Activated T-cell treated with anti-CD3 and anti-CD28 coated beads for 4 hours (primary cell): ENCODE results near the gene SURF4.
"Not testable (repeated sequence)": the region's sequence is repeated elsewhere in the genome, so short reads cannot be mapped to it uniquely, and the experiment has no call there.

Experiments used
- DNase-seq: peaks from one replicate; pipeline ENCODE4 v3.0.0-alpha.2; 2020

The SURF4 gene

DNA sequence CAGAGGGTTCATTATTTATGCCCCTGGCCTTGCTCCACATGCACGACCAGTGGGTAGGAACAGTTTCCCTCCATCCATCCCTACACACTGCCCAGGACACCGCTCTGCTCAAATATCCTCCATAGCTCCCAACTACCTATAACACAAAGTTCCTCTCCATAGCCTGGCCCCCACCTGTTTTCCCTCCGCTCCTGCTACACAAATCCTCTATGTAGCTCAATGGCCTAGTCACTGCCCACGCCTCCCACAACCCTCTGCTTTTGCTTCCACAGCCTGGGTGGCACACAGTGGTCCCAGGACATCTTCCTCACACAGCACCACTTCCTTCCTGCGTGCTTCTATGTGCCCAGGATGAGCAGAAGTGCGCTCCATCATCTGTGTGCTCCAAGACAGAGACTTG lies 21.5 kb upstream of the SURF4 start:
- no peak for DNase-seq

GRCh38 chr9:133396952-133397351 lies 21.1 kb upstream of the SURF4 start:
- DNase-seq = no peak

DNA sequence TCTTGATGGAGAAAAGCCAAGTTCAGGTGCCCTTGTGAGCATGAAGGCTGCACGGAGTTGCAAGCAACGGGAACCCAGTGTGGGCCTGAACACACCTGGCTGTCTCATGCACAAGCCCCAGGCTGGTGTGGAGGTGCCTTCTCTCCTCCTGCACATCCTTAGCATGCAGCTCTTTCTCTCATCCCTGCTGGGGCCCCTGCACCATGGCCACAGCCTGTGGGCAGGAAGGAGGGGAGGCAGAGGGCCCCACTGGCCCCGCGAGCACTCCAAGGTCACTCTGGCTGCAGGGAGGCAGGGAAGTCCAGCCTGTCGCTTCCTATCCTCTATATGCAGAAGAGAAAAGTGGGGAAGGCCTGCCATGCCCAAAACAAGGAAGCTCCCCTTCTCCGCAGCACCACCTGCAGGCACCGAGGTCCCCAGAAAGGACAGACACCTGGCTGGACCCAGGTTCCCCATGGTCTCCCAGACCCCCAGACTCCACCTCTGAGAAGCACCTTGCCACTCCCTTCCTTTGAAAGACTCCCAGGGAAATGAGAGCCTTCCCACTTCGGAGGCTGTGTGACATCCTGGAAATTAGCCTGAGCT lies 18.9 kb upstream of the SURF4 start:
- DNase-seq = no peak

DNA sequence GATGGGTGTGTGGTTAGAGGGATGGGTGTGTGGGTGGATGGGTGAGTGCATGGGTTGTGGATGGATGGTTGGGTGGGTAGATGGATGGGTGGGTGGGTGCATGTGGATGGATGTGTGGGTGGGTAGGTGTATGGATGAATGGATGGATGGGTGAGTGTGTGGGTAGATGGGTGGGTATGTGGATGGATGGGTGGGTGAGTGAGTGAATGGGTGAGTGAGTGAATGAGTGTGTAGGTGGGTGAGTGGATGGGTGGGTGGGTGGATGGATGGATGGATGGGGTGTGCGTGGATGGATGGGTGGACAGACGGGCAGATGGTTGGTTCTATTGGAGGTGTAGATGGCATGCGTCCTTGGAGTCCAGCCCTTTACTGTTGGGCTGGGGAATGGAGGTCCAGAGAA lies 17.5 kb upstream of the SURF4 start:
- DNase-seq = no peak

GRCh38 chr9:133392308-133392707 lies 16.4 kb upstream of the SURF4 start:
- DNase-seq = not testable (repeated sequence)

GRCh38 chr9:133391449-133391848 lies 15.6 kb upstream of the SURF4 start:
- not testable (repeated sequence) for DNase-seq

GRCh38 chr9:133390713-133391112 lies 14.9 kb upstream of the SURF4 start:
- no peak for DNase-seq

GRCh38 chr9:133389562-133389961 lies 13.7 kb upstream of the SURF4 start:
- no peak for DNase-seq

DNA sequence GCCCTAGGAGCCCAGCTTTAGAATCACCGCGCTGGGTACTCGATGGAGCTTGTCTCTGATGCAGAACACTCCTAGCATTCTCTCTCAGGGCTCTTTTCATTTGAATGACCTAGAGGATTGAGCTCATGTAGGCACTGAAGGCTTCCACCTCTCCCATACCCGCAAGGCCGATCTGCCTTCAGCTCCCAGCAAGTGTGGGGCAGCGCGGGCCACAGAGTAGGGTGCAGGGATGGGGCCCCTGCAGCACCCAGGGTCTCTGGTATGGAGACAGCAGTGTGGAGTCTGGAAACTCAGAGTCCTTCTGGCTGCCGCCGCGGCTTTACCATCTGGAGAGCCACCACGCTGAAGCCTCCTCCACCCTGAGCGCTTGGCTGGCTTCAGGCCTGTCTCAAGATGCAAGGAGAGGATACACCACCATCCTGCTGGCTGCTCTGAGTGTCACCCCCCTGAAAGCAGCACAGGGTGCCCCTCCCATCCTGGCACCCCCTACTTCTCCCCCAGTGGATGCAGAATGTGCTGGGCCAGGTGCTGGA lies 13.2 kb upstream of the SURF4 start:
- DNase-seq = no peak

- no peak for DNase-seq
Observed at GRCh38 chr9:133387680-133388079, 11.8 kb upstream of the SURF4 start.

- DNase-seq = no peak
Observed at GRCh38 chr9:133386338-133386737, 10.5 kb upstream of the SURF4 start.

GRCh38 chr9:133385452-133385851 lies 9.6 kb upstream of the SURF4 start:
- no peak for DNase-seq

- no peak for DNase-seq
Observed at GRCh38 chr9:133384736-133385321, 9.0 kb upstream of the SURF4 start.

- no peak for DNase-seq
Observed at GRCh38 chr9:133383438-133383837, 7.6 kb upstream of the SURF4 start.

DNA sequence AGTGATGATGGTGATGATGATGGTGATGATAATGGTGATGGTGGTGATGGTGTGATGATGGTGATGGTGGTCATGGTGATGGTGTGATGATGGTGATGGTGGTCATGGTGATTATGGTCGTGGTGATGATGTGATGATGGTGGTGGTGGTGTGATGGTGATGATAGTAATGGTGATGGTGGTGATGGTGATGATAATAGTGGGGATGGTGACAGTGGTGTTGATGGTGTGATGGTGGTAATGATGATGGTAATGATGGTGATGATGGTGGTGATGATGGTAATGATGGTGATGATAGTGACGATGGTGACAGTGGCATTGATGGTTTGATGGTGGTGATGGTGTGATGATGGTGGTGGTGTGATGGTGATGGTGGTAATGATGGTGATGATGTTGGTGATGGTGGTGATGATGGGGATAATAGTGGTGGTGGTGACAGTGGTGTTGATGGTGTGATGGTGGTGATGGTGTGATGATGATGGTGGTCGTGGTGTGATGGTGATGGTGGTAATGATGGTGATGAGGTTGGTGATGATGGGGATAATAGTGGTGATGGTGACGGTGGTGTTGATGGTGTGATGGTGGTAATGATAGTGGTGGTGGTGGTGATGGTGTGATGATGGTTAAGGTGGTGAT lies 6.8 kb upstream of the SURF4 start:
- DNase-seq = no peak

DNA sequence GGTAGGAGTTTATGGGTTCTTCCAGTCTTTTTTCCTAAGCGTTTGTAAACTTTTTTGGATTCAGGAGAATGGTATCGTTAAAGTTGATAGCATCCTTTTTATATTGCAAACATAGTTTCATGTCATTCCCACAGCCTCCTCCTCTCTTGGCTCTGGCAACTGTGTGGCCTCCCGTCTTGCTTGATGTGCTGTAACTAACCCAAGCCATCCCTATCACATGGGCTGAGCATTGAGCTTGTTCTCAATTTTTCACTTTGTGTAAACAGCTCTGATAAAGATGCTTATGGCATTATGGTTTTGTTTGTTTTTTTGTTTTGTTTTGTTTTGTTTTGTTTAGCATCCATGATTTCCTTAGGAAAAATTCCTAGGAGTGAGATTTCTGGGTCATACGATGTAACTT lies 4.9 kb upstream of the SURF4 start:
- DNase-seq = no peak

GRCh38 chr9:133379153-133380086 lies 3.6 kb upstream of the SURF4 start:
- DNase-seq = no peak

DNA sequence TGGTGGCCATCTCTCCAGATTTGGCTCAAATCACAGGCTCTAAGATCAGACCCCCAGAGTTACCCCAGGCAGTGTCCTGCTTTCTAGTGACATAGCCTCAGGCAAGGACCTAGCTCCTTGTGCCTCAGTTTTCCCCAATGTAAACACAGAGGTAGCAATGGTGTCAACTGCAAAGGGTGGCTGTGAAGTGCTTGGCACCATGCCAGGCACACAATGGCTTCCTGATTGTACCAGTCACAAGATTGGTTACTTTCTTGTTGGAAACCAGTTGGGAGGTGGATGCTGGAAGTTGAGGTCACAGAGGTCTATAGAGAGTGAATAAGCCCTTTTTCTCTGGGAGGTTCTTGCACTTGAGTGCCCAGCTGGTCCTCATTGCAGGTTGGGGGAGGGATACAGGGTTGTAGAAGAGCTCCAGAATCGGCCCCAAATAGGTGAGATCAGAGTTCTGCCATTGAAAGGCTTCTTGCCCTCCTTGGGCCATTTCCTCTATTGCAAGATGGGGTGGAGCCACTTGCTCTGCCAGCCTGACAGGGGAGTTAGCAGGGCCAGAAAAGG lies 2.6 kb upstream of the SURF4 start:
- no peak for DNase-seq

- DNase-seq = no peak
Observed at GRCh38 chr9:133377721-133378216, 1.9 kb upstream of the SURF4 start.

DNA sequence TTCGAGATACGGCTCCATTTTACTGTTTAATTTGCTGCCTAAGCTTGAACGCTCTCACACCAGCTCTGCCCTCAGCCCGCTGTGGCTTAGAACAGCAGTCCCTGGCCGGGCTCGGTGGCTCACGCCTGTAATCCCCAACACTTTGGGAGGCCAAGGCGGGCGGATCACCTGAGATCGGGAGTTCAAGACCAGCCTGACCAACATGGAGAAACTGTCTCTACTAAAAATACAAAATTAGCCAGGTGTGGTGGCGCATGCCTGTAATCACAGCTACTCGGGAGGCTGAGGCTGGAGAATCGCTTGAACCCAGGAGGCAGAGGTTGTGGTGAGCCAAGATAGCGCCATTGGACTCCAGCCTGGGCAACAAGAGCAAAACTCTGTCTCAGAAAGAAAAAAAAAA lies 1.4 kb upstream of the SURF4 start:
- DNase-seq = not testable (repeated sequence)

- no peak for DNase-seq
Observed at GRCh38 chr9:133375116-133375723, 640 bp downstream of the SURF4 start.

- no peak for DNase-seq
Observed at GRCh38 chr9:133374612-133375115, 1.2 kb downstream of the SURF4 start.
